COR-L47 (cell line): ENCODE data around the gene TMEM255B.
"Not testable (repeated sequence)": the region's sequence is repeated elsewhere in the genome, so short reads cannot be mapped to it uniquely, and the experiment has no call there.

Experiments
- DNase-seq: peaks from one replicate; lab custom pipeline; 2025; lab: John Stamatoyannopoulos, UW

TMEM255B gene

DNA sequence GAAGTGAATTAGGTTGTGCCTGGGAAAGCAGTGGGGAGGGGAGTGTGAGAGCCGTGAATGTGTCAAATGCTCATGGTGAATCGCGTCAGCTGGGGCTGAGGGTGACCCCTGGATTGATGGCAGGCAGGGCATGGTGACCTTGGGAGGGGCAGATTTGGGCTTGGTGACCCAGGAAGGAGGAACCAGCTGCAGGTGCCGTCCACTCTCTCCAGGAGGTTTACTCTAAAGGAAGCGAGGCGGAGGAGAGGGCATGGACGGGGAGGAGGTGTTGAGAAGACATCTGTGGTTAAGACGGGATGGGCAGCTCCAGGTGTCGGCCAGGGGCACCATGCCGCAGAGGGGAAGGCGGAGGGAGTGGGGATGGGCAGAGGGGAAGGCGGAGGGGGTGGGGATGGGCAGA, 28.7 kb downstream of the TMEM255B start:
- DNase-seq: no peak

DNA sequence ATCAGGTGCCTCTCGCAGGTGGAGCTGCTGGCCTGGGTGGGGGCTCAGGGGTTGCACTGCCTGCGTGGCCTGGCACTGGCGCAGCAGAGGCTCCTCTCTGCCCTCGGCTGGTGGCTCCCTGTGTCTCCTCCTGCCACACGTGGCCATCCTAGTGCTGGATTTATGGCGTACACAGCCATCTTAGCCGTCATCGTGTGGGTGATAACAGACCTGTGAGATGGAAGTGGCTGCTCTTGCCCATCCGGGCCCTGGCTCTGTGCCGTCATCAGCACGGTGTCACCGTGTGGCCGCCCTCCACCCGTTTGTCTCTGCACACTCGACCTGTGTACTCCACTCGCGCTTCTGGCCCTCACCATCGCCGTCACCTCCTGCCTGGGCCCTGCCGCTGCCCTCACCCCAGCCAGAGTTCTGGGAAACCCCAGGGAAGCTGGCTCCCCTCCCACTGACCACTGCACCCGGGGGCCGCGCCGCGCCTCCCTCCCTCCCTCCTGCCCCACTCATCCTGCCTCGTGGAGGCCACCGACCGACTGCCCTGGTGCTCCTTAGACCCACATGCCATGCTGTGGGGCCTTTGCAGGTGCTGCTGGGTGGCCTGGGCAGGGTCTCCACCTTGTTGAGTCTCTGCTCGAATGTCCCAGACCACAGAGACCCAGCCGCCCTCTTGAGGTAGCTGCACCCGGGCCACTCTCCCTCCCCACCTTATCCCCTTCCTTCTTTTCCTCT, 29.5 kb downstream of the TMEM255B start:
- DNase-seq: no peak

DNA sequence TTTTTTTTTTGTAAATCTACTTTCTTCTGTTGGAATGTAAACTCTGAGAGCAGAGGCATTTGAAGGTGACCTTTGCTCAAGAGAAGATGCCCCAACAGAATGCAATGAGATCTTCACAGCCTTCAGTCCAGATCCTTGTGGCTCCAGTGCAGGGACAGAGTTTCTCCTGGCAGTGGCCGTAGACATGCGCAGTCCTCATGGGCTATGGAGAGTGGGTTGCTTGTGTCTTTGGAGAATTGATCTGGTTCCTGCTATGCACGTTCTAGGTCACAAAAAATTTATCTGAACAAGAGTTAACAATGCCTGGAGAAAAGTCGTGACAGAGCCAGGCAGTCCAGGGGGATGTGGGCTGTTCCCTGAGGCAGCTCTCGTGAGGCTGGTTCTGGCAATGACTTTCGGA, 30.1 kb downstream of the TMEM255B start:
- no peak for DNase-seq

DNA sequence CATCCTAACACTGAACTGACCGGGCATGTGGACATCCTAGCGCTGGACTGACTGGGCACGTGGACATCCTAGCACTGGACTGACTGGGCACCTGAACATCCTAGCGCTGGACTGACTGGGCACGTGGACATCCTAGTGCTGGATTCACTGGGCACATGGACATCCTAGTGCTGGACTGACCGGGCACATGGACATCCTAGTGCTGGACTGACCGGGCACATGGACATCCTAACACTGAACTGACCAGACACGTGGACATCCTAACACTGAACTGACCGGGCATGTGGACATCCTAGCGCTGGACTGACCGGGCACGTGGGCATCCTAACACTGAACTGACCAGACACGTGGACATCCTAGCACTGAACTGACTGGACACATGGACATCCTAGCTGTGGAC, 30.9 kb downstream of the TMEM255B start:
- DNase-seq: not testable (repeated sequence)

DNA sequence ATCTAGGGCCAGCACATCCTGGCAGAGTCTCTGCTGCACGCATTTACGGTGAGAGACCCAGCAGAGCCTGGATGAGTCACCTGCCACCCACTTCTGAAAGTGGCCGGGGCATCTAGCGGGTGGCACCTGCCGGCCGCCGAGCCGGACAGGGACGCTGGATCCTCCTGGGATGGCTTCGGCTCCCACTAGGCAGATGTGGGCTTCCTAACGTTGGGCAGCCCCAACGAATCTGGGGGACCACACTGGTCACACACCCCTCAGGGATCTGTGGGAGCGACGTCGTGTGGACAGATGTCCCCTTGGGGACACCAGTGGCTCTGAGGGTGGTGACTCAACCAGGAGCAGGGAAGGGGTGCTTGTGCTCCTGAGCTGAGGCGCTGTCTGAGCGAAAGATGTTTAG, 32.2 kb downstream of the TMEM255B start:
- DNase-seq: no peak

DNA sequence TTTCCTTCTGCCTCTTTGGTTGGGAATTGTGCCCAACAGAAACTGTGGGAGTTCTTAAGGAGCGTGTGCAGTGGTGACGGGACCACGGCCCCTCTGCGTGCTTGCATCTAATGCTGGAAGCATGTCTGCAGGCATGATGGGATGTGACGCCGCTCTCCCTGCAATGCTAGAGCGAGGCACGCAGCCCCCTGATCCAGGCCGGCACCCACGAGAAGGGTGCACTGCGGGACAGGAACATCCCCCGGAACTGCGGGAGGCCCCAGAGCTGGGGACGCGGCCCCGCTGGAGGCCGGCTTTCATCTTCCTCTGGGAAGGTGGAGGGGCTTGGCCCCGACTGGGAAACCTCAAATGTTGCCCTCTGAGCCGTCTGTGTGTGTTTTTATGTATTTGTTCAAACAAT, 32.7 kb downstream of the TMEM255B start:
- no peak for DNase-seq

DNA sequence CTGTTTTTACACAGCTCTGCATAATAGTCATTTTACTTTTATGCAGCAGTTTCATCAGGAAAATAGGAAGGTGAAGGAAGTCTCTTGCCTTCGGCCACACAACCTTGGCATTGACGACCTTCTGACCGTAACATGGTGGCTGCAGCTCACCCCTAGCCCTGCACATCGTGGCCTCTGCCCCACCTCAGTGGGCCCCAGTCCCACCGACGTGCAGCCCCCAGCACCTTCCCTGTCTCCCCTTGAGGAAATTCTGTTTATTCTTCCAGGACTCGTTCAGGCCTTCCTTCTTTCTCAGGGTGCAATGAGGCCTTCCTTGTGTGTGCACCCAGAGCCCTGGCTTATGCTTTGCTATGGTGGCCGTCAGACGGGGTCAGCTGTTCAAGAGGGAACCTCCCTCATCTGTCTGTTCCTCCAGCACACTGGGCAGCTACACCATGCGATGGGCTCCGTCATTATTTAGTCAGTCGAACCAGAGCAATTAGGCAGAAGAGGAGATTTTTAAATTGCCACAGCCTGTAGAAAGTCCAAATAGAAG, 33.3 kb downstream of the TMEM255B start:
- no peak for DNase-seq

DNA sequence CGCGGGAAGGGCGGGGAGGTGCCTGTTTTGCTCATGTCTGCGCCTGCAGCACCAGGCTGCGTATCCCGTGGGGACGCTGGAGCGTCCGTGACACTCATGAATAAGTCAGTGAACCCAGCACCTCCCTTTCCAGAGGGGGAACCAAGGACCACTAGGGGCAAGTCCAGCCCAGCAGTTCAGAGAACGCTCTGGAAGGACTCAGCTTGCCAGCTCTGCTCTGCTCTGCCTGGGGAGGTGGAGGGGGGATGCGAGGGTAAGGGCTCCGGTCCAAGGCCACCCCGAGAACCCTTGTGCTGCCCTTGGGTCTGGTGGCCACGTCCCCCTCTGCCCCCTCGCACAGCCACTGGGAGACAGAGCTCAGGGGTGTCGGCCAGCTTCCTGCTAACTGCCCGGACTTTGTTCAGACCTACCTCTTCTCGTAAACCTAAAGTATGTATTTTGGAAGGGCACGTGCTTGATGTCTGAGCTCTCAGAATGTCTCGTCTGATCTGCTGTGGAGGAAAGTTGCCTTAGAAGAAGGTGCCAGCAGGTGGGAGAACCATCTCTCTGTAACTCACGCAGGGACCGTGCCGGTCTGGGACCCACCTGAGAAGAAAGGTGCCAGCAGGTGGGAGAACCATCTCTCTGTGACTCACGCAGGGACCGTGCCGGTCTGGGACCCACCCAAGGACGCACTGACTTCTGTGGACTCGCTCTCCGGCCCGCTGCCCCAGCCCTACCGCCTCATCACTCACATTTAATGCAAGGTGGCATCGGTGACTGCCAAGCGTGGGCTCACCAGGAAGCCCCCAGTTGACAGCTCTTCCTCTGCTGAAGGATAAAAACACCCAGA, 34.1 kb downstream of the TMEM255B start:
- no peak for DNase-seq

DNA sequence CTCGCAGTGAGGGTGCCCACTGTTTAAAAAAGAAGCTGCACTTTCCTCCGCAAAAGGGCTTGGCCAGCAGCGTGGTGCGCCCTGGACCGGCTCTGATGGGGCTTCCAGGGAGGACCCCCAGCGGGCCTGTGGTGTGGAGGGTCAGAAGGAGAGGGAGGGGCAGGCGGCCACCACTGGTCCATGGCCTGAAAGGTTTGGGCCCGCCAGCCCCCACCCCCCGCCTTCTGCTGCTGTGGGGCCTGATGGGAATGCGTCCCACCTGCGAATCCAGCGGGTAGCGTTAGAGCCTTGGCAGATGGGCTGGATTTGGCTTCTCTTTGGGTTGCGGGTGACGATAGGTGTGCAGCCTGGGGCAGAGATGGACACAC, 34.7 kb downstream of the TMEM255B start:
- DNase-seq: no peak

DNA sequence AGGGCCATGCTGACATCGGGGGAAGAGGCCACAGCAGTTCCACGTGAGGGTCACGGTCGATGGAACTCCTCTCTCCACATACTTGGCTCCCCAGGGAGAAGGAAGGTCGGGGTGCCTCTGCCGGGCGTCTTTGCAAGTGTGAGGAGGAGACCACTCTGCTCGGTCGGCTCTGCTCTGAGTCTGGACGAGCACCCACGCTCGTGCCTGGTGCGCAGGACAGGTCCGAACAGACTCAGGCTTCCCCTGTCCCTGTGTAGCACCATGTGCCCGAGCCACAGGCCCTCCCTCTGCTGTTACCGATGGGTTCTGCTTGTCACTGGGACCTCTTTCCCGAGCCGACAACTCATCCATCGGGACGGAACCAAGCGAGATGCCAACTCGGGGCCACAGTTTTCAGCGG, 35.1 kb downstream of the TMEM255B start:
- DNase-seq: no peak

DNA sequence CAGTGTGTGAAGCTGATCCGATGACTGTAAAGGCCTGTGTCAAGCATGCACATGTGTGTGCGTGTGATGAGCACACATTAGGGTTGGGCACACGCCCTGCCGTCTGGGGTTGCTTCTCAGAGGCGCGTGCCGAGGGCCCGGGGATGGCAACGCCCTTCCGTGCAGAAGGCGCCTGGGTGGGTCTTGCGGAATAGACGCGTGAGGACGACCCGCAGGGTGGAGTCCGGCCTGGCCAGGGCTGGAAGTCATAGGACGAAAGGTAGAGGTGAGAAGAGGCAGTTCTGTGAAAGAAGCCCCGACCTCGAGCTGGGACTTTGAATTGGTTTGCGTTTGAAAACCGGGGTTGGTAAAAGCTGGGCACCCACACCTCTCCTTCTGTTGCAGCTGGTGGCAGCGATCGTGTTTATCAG, 35.7 kb downstream of the TMEM255B start:
- DNase-seq: no peak

DNA sequence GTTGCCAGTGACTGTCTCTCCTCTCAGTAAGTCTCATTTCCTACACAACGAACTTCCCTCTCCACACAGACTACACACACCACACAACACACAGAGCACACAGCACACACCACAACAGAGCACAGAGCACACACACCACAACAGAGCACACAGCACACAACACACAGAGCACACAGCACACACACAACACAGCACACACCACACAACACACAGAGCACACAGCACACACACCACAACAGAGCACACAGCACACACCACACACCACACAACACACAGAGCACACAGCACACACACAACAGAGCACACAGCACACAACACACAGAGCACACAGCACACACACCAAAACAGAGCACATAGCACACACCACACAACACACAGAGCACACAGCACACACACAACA, 36.3 kb downstream of the TMEM255B start:
- not testable (repeated sequence) for DNase-seq

DNA sequence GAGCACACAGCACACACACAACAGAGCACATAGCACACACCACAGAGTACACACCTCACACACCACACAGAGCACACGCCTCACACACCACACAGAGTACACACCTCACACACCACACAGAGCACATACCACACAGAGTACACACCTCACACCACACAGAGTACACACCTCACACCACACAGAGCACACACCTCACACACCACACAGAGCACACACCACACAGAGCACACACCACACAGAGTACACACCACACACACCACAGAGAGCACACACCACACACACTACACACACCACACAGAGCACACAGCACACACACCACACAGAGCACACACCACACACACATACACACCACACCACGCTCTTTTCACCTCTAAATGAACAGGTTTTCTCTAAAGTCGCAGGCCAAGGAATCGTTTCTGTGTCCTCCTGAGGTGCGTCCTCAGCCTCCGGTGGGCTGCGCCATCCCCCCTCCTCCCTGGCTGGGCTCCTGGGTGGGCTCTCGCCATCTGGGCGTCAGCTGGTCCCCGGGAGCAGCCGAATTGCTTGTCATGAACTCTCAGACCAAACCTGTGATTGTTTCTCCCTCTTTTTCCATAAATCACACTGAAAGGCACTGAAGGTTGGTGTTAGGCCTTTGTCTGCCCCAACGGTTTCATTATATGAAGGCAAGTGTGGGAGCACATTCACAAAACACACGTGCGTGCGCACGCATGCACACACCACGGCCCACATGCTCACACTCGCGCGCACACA, 37.4 kb downstream of the TMEM255B start:
- DNase-seq: no peak

DNA sequence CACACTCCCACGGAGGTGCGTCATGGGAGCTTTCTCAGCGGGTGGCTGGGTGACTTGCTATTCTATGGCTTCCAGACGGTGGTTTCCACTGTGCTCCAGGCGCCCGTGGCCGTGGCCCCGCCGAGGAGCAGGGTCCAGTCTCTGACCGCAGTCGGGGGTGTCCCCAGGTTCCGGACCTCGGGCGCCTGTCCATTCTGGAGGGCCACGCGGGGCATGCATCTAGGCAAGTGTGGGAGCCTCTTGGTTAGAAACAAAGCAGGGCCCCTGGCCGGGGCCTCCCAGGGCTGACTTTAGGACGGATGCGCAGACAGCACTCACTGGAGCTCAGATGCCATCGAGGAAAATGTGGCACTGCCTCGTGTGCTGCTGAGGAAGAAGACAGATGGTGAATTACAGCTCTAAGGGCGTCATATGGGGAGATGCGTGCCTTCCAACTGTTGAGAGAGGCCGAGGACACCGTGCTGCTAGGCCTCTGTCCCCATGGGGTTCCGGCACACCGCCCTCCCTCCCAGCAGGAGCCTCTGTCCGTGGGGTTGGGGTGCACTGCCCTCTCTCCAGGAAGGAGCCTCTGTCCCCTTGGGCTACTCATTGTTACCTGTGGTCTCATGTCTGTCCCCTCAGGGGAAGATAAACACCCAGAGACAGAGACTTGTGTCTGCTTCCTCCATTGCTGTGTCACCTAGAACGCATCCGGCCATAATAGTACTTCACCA, 38.1 kb downstream of the TMEM255B start:
- DNase-seq: no peak

DNA sequence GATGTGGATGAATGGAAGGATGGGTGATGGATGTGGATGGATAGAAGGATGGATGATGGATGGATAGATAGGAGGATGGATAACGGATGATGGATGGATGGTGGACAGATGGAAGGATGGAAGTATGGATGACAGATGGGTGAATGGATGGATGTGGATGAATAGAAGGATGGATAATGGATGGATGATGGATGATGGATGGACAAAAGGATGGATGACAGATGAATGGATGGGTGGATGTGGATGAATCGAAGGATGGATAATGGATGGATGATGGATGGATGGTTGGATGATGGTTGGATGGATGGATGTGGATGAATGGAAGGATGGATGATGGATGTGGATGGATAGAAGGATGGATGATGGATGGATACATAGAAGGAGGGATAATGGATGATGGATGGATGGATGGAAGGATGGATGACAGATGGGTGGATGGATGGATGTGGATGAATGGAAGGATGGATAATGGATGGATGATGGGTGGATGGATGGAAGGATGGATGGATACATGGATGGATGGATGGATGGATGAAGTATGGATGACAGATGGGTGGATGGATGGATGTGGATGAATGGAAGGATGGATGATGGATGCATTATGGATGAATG, 39.3 kb downstream of the TMEM255B start:
- no peak for DNase-seq

DNA sequence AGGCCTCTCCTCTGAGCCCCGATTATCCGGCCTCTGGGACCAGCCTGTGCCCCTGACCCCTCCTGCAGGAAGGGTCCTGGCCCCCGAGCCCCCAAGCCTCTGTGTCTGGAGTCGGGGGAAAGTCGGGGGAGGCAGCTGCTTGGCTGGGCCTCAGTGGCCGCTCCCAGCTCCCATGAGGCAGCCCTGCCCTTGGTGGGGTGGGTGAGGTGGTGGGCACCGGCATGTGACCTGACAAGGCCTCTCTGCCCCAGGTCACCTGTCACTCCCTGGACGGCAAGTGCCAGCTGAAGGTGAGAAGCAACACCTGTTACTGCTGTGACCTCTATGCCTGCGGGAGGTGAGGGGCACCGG, 41.5 kb downstream of the TMEM255B start:
- DNase-seq: no peak

DNA sequence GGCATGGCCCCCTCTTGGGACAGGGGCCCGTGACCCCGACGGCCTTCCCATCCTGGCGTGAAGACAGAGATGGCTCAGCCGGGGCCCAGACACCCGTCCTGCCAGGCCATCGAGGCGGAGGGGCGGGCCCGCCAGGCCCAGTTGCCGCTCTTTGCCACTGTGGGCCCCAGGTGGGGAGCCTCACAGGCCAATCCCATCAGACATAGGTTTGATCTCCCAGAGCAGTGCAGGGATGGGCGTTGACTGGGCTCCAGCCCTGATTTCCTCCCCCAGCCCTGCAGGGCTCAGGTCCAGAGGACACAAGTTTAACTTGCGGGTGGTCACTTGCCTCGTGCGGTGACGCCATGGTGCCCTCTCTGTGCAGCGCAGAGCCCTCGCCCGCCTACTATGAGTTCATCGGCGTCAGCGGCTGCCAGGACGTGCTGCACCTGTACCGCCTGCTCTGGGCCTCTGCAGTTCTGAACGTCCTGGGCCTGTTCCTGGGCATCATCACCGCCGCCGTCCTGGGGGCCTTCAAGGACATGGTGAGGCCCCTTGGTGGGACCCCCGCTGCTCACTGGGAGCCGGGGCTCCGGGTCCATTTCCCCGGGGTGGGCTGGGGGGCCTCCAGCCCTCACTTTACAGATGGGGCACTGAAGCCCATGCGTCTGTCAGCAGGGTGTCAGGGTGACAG, 42.4 kb downstream of the TMEM255B start:
- no peak for DNase-seq

DNA sequence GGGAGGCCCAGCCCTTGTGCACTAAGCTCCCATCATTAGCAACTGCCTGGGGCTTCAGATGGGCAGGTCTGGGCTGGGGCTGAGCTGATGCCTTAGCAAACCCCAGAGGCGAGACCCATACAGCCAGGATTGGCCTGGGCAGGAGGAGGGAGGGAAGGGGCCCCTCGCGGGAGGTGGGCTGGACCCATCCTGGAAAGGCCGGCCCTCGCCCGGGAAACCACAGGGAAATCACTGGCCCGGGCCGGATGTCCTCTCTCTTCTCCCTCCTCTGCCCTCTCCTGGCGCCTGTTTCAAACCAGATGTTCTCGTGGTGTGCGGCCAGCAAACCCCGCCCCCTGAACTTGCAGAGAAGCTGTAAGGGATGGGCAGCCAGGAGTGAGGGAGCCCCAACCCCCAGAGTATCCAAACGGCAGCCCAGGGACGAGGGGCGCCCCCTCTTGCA, 43.1 kb downstream of the TMEM255B start:
- no peak for DNase-seq

DNA sequence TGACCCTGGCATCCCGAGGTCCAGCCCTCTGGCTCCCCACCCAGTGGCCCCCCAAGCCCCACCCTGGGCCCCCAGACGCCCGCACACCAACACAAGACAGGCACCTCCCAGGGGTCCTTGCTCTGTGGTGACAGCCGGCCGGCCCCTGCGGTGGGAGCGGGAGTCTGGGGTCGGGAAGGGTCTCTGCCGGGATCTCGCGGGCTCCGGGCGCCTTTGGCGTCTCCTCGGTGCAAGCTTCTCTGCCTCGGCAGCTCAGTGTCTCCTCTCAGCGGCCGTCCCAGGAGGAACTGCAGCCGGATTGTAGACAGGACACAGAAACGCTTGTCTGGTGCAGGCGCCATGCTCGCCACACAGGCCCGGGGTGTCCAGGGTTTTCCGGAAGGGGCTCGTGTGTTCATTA, 43.7 kb downstream of the TMEM255B start:
- no peak for DNase-seq

DNA sequence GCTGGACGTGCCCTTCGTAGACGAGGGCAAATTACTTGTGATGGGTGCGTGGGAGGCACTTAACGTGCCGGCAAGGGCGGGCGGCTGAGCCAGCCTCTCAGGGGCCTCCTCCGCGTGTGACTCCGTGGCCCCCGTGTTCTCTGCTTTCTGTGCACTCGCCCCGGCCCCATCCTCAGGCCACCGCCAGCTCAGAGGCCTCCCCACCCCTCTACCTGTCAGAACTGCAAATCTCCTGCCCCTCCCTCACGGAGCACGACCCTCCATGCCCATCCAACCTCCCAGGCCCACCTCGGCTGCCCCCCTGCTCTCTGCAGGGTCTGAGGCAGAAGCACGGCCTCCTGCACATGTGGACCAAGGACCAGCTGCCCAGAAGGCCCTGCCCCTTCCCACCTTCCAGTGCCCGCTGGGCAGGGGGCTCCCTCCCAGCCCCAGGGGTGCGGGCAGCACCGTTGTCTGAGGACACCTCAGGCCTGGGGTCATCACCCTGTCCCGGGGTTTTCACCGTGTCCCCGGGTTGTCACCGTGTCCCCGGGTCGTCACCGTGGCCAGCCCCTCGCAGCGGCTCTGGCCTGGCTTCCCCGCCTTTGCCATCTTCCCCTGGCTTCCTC, 44.5 kb downstream of the TMEM255B start:
- no peak for DNase-seq
